HK-2 (cell line): ENCODE results near the gene SEBOX.
"Not testable (repeated sequence)": the region's sequence is repeated elsewhere in the genome, so short reads cannot be mapped to it uniquely, and the experiment has no call there.

Source experiments
- DNase-seq: peaks from one replicate; pipeline ENCODE4 v3.0.0-alpha.2; 2018; ENCODE audit not compliant: unreplicated experiment

SEBOX gene

GRCh38 chr17:28340374-28340773 lies 24.6 kb downstream of the SEBOX start:
- no peak for DNase-seq

DNA sequence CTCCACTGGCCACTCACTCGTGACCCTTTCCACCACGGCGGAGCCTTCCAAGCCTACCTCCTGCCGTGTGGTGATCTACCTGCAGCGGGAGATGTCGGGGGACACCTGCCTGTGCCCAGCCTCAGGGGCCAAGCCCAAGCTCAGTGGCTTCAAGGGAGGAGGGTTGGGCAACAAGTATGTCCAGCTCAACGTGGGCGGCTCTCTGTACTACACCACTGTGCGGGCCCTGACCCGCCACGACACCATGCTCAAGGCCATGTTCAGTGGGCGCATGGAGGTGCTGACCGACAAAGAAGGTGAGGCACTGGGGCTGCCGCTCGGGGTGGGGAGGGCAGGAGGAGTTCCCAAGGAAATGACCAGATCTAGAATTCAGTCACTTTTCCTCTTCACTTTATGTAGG lies 25.6 kb downstream of the SEBOX start:
- DNase-seq = no peak

DNA sequence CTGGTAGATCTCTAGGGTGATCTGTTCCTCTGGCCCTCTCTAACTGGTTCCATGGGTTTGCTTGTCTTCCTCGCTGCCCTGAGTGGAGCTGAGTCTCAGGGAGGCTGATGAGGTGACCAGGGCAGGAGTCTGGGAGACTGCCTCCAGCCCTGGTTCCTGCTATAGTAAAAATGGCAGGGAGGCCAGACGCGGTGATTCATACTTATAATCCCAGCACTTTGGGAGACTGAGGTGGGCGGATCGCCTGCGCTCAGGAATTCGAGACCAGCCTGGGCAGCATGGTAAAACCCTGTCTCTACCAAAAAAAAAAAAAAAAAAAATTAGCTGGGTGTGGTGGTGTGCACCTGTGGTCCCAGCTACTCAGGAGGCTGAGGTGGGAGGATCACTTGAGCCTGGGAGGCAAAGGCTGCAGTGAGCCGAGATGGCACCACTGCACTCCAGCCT lies 26.2 kb downstream of the SEBOX start:
- DNase-seq = not testable (repeated sequence)

DNA sequence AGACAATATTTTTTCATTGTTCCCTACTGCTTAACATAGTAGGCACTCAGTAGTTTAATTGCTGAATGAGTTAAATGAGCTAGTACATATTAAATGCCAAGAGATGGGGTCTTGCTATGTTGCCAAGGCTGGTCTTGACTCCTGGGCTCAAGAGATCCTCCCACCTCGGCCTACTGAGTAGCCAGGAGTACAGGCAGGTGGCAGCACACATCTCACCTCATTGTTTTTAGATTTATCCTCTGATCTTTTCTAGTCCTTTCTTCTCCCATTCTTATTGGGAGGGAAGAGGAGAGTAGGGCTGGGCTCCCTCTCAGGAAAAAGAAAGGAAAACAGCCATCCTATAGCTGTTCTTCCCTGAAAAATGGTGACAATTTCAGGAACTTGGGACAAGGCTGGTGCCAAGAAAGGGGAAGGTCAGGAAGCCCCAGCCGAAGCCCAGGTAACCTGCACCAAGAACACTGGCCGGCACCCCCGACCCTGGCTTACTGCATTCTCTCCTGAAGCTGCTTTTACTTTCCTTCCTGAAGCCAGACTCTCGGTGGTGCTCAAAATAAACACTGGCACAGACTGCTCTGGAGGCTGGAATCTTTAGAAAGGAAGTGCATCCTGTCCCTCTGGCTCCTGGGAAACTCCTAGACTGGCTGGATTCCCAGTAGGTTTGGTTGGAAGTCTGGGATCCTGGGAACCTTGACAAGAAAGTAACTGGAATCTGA lies 26.8 kb downstream of the SEBOX start:
- DNase-seq = no peak

- DNase-seq = peak; percentile 77
Measured at GRCh38 chr17:28335959-28336871, 28.8 kb downstream of the SEBOX start.

DNA sequence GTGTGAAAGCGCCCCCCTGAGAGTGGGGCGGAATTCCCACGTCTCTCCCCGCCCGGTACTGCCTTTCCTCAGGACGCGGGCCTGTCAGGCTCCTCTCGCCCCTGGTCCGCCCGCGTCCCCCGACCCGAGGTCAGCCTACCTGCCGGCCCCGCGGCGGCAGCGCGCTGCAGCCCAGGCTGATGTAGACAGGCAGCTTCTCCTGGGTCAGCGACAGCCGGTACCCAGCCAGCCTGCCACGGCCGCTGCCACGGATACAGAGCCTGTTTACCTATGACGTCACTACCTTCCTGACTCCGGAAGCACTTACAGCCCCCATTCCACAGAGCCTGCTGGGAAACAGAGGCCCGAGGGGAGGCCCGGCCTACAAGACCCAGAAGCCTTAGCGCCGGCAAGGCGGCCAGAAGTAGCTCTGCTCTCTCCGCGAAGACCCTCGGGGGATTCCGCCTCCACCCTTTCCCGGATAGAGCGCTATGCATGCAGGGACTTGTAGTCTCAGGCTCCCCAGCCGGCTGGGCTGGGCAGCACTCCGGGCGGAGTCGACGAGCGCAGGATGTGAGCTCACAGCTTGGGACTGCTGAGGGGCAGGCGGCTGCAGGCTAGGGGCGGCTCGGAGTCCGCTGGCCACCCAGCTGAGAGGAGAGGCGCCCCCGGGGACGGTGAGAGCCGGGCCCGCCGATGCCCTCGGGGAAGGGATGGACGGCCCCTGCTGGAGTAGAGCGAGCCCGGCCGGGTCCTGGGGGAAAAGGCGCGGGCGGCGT lies 29.6 kb downstream of the SEBOX start, which contains the start of the genes IFT20 and TNFAIP1:
Gene IFT20, minus strand, starts transcription at position 272 of the 758 bp plus-strand sequence. CDS start 3,487 bp downstream, outside the sequence.
Gene TNFAIP1, plus strand, starts transcription at position 561 of the 758 bp plus-strand sequence. CDS start 3,761 bp downstream, outside the sequence.
- peak; percentile 98 for DNase-seq

- DNase-seq = no peak
Measured at GRCh38 chr17:28334666-28335200, 30.3 kb downstream of the SEBOX start.

- no peak for DNase-seq
Measured at GRCh38 chr17:28334171-28334570, 30.8 kb downstream of the SEBOX start.

- DNase-seq = no peak
Measured at GRCh38 chr17:28333083-28333746, 31.8 kb downstream of the SEBOX start.

DNA sequence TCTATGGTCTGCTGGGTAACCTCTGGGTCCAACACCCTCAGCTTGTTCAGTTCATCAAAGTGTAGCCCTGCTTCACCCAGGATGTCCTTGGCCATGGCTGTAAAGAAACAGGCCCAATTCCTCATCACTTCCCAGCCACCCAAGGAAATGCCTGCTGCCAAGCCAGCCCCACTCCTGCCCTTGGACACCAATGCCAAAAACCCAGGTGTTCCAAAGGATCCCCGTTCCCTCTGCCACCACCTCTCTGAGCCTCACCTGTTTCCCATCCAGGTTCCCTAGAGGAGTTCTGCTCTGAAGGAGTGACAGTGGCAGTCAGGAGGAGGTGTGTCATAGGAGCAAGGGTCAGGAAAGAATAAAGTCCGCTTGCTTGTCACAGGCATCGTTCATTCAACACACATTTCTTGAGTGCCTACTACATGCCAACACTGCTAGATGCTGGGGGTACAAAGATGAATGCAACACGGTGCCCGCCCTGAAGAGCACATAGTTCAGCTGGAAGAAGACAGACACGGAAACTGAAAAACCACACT lies 33.0 kb downstream of the SEBOX start:
- DNase-seq = no peak

GRCh38 chr17:28330671-28331070 lies 34.3 kb downstream of the SEBOX start:
- no peak for DNase-seq

DNA sequence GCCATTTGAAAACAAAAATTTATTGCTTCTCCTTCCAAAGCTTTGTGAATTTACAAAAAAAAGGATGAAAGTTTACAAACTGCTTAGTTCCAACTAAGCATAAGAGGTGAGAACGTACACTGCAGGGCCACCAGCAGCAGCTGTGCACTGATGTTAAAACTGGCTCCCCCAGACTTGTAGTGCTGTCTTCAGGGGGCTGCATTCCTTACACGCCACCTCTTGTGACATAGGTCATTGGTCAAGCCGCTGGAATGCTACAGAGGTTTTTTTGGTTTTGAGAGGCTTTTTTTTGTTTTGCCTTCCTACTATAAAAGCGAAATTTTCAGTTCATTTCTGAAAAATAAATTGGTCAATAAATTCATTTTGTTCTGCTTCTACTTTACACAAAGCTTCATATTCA lies 36.7 kb downstream of the SEBOX start:
- DNase-seq = no peak

DNA sequence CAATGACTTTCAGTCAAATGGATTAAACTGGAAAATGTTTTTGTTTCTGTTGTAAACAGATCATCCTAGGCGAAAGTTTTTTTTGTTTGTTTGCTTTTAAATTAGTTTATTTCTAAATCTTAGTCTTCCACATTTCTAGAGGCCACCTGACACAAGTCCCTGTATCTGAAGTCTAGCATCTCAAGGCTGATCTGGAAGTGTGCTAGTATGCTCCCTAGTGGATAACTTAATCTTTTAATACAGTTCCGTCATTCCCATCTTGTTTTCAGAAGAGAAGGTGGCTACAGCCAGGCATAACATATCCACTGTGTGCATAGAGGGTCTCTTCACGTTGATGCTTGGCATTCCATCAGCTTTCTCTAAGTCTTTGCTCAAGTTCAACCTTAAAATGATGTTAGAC lies 37.3 kb downstream of the SEBOX start:
- DNase-seq = no peak

DNA sequence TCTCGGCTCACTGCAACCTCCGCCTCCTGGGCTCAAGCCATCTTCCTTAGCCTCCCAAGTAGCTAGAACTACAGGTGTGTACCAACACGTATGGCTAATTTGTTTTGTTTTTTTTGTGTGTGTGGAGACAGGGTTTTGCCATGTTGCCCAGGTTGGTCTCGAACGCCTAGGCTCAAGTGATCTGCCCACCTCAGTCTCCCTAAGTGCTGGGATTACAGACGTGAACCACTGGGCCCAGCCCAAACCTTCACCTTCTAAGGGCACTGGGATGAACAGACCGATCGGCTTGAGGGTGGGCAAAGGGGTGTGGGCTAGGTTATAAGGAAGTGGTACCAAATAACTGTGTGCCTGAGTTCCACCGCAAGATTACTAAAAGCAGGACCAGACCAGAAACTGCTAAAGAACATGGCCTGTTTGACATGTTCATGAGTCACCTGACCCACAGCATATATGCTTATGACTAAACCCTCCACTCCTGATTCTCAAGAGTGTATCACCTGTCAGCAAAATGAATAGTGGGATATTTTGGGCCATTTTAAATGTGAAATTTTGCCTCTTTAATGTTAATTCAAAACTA lies 37.9 kb downstream of the SEBOX start:
- no peak for DNase-seq

- no peak for DNase-seq
Measured at GRCh38 chr17:28326114-28326513, 38.9 kb downstream of the SEBOX start.

DNA sequence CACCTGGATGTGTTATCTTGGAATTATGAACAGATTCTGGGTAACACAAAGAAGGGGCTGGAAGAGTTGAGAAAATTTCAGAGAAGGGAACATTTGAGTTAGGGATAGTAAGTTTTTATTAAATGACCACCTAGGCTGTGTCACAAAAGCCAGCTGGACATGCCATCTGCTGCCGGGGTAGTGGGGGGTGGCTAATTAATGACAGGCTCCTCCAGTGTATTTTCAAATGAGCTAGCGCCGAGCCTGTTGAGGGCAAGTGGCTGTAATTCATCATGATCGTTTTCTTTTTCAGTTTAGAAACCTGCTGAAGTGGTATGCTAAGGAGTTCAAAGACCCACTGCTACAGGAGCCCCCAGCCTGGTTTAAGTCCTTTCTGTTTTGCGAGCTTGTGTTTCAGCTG lies 39.8 kb downstream of the SEBOX start:
- DNase-seq = no peak

DNA sequence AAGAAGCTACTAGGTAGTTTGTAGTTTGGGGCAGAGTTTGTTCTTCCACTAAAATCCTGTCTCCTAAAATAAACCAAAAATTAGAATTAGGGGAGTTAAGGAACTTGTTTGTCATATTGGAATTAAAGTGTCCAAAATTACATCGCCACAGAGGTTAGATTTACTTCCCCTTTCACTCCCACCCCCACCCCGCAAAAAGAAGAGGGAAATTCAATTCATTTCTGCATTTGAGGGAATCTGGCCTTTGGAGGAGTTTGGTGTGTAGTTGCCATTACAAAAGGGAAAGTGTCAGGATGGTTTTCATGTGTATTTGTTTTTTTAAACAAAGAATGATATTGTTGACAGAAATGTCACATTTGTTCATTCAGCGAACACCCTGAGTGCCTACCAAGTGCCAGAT lies 40.2 kb downstream of the SEBOX start:
- no peak for DNase-seq

DNA sequence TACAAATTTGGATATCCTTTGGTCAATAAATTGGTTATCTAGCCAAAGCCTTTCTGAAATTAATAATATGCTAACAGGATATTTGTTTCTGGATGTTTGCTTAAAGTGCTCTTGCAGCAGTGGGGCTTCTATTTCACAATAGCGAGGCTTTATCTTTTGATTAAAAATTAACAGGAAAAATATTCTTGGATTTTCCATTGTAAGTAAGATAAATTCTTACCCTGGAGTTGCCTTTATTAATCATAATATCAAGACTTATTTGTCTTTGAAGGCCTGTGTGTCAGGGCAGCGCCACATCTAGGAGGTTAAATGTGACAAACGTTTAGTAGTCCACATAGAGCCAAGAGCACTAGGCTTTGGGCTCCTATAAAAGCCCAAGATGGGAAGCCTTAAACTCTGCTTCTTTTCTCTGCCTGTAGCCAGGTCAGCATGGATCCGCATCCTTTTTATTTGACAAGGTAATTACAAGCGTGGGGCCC lies 40.7 kb downstream of the SEBOX start:
- no peak for DNase-seq

GRCh38 chr17:28320215-28321061 lies 44.6 kb downstream of the SEBOX start:
- DNase-seq = no peak

GRCh38 chr17:28319598-28319935 lies 45.4 kb downstream of the SEBOX start:
- no peak for DNase-seq
